Activated gamma-delta T cell treated with anti-CD3 and anti-CD28 coated beads, Interleukin-2, amount 50 U/mL, for 16 hours (primary cell): ENCODE results near the gene SMAD6.

ENCODE experiments used
- DNase-seq: peaks from one replicate; pipeline ENCODE4 v3.0.0-alpha.2; 2020; ENCODE audit warnings: low read depth

SMAD6 gene

DNA sequence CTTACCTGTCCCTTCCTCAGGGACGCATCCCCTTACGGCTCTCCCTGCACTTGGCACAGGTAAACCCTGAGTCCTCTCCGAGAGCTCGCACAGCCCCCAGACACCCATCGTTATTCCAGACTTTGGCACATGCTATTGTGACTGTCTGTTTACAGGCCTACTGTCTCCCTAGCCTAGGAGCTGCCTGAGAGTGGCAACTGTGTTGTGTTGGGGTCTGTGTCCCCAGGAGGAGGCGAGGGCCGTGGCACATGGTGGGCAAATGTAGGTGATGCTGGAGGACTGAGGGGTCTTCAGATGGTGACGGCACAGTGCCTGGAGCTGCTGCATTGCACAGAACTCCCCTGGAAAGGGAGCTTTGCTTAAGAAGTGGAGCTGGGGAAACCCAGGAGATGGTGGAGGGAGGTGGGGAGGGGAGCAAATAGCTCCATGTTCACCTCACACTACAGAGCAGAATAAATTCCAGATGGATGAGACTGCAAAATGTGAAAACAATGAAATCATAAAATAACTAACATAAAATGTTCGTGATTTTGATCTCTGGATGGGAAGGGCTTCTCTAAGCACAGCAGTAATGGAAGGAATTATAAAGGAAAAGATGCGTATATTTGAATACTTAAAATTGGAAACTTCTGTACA lies 96.5 kb downstream of the SMAD6 start:
- DNase-seq = no peak

DNA sequence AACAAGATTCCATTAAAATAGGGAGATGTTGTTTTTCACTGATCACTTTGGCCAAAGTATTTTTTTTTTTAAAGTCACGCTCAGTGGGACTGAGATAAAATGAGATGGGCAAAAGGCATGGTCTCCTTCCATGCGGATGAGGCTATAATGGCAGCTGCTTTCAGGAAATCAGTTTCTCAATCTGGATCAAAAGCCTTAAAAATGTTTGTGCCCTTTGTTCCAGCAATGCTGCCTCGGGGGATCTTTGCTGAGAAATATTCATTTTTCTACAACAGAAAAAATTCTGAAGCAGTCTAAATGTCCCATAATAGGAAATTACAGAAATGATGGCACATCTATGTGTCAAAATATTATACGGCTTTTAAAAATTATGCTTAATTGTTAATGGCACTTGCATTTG lies 97.2 kb downstream of the SMAD6 start:
- DNase-seq = no peak

DNA sequence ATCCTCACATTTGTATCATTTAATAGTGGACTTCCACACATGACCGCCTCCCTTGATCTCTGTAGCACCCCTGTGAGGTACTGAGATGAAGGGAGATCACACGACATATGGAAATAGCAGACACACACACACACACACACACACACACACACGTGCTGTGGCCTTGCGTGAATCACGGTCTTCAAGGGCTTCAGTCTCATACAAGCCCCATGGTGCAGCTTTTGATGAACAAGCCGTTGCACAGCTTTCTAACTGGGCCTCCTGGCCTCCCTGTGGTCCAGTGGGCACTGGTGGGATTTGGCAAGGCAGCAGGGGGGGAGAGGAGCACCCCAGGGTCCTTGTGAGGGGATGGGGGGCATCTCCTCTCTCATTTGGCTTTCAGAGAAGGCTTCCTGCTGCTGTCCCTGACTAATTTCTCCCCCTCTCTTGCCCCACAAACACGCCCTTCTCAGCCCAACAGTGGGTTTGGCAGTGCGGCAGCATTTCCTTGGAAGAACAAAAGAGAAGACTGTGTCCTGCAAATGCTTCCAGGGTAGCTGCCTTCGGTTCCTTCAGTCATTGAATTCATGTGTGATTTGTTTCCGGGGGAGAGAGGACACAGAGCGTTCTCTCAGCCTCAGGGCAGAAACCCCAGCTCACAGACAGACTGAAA lies 98.7 kb downstream of the SMAD6 start:
- no peak for DNase-seq

DNA sequence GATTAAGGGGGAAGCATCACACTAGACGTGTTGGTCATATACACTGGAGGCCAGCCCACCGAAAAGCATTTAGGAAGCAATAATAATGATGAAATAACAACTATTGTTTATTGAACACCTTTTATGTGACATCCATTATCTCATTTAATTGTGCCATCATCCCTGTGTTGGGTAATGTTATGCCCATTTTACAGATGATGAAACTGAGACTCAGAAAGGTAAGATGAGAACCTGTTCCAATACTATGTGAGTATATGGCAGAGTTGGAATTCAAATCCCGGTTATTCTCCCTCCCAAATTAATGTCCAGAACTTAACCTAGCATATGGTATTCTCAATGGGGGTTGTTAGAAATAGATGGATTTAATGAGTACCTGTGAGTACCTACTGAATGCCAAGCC lies 99.2 kb downstream of the SMAD6 start:
- DNase-seq = no peak

DNA sequence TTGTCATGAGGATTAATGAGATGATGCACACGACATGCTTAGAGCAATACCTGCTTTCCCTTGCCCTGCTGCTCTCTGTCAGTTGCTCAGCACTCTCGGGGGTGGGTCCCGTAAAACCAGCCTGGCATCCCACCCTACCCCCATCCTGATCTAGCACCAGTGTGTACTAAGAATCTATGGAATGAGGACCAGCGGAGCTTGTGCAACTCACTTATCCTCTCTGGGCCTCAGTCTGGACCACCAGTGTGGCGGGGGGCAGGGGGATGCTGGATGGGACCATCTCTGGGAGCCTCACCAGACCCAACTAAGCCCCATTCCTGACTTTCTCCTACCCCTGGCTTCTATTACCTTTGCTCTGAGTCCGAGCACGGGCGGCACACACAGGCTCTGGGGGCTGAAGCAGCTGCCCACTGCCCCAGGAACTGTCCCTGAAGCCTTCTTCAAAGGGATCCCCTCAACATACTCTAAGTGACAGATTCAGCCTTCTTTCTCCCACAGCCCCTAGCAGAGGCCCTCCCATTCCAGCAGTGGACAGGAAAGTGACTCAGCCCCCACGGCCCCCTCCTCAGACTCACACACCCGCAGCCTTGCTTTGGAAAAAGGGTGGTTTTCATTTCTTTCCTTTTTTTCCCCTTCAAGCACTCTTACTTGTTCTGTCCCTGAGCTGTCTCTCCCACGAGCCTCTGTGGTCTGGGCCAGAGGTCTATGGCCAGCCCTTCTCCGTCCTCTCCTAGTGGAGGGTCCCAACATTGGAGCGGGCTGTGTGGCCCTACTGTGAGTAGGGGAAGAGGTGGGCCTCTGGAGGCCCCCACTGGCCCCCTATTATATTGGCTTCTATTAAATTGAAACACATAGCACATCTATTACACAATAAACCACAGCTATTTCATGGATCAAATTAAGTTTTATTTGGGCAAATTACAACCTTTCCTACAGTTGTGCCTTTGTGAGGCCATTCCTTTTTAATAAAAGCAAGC lies 100.3 kb downstream of the SMAD6 start:
- DNase-seq = no peak

DNA sequence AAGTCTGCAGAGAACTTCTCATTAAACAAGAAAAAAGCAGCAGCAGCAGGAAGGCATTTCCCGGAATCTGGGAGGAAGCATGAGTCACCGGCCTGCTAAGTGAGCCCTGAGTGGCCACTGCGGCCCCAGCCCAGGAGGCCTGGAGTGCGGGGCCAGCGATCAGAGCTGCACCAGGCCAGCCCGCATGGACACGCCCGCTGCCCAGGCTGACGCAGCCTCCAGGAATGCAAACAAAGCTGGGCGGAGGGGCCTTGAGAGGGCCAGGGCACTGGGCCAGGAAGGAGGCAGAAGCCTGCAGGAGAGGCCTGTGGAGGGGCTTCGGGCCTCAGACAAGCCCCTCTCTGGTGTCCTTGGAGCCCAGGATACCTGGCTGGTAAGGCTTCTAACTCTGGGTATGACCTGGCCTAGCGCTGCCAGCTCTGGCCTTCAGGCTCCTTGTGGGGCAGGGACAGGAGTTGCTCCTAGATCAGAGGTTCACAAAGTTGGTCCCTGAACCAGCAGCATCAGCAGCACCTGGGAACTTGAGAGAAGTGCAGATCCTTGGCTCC lies 101.2 kb downstream of the SMAD6 start:
- no peak for DNase-seq

DNA sequence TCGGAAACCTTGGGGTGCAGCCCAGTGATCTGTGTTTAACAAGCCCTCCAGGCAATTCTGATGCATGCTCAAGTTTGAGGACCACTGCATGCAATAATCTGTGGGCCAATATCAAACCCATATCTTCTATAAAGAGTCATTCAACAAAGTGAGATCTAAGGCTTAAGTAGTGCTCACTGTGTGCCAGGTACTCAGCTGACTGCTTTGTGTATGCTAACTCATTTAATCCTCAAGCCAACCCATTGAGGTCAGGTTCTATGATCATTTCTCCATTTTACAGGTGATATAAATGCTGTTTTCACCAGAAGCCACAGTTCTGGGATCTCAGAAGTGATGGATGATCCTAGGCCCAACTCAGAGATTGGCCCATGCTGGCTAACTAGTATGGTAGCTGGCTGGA lies 101.7 kb downstream of the SMAD6 start:
- no peak for DNase-seq

DNA sequence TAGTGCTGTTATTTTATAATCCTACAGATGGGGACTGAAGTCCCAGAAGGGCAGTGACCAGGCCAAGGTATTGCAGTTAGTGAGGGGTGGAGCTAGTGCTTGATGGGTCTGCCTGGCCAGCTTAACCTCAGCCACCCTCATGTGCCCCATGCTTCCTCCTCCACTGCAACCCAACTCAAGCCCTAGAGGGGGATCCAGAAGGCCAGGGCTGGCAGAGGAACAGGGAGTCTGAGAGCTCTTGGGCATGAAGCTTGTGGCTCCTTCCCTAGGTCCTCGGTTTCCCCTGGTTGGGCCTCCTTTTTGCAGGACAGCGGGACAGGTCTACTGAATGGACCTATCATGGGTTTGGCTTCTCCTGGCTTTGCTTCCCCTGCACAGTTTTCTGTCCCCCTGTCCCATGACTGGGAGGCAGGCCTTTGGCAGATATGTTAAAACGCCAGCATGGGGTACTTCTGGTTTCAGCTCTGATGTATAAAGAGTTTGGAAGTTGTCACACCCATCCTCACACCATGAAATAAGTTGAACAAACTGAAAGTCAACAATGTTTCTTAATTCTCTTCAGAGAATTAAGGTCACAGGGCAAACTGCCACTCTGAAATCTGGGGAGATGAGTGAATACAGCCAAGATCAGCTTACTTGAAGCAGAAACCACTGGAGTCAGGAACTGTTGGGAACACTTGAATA lies 103.3 kb downstream of the SMAD6 start:
- no peak for DNase-seq

DNA sequence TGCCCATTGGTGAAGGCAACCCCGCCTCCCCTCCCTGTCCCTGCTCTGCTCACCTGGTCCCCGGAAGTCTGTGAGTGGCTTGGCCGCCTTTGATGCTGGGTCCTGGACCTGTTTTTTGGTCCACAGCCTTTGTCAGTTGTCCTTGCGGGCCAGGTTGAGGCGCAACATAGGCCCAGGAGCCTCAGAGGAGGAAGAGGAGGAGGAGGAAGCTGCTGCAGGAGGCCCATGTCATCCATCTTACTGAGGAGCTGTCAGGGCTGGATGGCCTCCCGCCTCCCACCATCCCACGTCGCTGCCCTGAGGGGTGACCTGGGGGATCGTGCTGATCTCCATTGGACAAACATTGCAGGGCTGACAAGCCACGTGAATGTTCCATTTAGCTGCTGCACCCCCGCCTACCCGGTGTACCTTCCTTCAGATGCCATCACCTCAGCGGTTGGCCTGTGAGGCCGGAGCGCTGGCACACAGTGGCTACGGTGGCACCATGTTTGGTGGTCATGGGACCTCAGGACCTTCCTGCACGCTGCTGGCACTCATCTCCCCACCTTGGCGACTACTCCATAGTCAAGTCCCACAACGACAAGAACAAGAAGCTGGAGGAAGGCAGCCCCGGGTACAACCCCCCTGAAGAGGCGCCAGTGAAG lies 106.3 kb downstream of the SMAD6 start:
- DNase-seq = no peak

DNA sequence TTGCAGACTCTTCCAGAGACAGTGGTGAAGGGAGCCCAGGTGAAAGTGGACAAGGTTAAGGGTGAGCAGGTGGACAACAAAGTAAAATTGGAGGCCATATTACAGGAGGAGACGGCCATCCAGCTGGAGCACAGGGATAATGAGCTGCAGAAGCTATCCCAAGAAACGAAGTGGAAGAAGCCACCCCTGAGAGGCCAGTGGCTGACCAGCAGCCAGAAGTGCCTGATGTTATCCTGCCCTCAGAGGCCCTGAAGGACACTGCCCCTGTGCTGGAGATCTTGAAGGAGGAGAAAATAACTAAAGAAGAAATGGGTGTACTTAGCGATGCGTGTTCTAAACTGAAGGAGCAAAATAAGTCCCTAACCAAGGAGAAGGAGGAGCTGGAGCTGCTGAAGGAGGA lies 107.6 kb downstream of the SMAD6 start:
- DNase-seq = no peak

DNA sequence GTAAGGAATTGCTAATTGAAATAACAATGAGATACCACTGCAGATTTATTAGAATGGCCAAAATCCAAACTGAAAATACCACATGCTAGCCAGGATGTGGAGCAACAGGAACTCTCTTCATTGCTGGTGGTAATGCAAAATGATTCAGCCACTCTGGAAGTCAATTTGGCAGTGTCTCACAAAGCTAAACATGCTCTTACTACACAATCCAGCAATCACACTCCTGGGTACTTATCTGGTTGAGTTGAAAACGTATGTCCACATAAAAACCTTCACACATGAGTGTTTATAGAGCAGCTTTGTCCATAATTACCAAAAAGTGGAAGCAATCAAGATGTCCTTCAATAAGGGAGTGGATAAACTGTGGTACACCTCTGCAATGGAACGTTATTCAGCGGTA lies 113.3 kb downstream of the SMAD6 start:
- DNase-seq = no peak

DNA sequence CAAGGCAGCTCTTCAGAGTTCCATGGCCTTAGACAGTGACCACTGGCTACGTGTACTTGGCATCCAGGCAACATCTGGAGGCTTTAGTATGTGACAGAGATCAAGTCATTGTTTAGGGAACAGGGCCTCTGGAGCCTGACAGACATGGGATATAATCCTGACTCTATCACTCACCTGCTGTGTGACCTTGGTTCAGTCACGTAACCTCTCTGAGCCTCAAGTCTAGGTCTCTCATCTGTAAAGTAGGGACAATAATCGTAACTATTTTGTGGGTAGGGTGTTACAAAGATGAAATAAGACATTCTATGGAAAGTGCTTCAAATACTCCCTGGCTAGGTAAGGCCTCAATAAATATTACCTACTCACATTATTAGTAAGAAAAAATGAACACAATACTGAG lies 114.2 kb downstream of the SMAD6 start:
- no peak for DNase-seq

DNA sequence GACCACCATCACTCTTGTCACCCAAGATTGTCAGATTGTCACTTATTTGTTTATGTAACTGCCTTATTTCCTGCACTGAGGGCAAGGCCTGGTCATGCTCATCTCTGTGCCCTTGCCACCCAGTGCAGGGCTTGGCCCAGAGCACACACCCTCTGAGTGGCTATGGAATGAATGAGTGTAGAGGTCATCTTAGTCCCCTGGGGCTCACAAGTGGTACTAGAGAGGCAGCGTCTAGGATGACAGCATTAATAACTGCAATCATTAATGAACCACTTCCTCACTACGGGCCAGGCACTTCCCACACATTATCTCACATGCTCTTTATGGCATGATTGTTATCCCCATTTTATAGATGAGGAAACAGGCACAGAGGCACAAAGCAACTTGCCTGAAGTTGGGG lies 117.0 kb downstream of the SMAD6 start:
- no peak for DNase-seq

DNA sequence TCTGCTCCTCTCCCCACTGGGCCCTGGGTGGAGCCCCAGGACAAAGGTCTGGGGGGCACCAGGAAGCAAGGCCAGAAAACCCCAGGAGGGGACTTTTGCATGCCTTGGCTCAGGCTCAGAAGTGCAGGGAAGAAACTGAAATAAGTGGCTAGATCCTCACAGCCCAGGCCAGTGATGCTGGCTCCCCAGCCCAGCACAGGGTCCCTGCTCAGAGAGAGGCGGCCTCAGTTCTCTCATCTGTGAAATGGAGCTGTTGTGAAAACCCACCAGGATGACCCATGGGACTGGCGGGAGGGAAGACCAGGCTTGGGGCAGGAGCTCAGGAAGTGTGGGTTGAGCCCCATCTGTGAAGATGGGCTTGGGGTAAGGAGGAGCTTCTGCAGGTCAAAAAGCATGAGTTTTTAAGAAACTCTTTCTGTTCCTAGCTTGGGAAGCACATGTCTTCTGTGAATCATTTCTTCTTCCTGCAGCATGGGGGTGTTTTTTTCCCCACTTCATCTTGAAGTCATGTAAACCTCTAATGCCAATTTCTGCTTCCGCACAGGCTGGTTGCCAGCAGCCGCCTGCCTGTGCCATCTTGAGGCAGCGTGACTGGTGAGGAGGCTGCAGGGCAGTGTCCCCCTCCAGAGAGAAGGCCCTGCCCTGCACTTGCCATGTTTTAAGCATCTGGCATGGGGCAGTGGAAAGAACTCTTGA lies 118.6 kb downstream of the SMAD6 start:
- no peak for DNase-seq

DNA sequence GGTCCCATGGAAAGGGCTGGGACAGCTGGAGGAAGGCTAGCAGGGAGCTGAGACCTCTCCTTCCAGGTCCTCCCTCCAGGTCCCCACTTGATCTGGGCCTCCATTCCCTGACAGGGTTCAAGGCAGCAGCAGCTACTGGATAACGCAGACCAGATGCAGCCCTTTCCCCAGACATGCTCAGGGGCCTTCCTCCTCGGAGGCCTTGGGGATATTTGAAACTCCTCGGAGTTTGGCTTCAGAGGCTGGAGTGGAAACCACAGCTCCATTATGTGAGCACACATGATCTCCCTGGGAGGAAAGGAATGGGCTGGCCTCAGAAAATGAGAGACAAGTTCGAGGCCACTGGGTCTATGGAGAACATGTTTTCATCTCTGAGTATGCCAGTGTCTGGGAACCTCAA lies 119.3 kb downstream of the SMAD6 start:
- no peak for DNase-seq

DNA sequence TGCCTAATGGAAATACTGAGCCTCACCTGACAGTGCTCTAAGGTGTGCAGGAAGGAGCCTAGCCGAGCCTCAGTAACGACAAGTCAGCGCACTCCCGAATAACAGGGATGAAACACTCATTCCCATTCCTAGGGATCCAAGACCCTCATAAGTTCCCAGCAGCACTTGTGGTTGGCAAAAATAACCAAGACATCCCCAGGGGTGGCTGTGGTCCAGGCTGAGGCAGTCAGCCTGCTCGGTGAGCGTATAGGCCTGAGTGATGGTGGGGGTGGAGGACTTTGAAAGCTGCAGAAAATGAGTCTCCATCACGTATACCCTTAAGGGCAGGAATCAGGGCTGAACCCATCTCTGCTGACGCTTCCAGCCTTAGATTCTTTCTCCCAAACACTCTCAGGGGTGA lies 120.1 kb downstream of the SMAD6 start:
- DNase-seq = no peak

DNA sequence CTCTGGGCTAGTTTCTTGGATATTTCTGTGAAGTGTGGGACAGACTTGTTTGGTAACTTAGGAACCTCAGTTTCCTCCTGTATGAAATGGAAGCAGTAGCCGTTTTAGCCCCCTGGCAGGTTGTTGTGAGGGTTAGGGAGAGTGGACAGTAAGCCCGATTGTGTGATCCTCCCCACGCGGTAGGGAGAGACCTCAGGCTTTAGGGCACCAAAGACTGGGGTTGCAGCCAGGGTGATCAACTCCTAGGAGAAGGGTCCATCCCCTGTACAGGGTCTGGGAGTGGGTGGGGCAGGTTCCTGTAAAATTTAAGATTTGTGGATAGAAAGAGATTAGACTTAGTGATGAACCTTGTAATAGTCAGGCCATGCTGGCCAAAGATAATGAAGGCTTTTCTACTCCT lies 120.5 kb downstream of the SMAD6 start:
- DNase-seq = no peak

DNA sequence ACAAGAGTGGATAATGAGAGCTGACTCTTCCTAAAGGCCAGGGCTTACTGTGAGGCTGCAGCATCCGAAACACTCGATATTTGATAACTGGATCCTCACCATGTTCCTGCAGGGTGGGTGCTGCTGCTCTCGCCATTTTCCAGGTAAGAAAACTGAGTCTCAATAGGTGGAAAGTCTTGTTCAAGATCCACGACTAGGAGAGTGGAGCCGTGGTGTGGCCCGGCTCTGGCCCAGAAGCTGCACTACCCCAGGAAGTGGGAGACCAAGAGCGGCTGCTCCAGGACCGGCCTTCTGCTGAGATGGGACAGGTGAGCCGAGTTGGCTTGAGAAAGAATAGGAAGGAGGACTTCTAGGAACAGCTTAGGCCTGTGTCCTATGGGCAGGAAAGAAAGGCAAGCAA lies 121.6 kb downstream of the SMAD6 start:
- no peak for DNase-seq

DNA sequence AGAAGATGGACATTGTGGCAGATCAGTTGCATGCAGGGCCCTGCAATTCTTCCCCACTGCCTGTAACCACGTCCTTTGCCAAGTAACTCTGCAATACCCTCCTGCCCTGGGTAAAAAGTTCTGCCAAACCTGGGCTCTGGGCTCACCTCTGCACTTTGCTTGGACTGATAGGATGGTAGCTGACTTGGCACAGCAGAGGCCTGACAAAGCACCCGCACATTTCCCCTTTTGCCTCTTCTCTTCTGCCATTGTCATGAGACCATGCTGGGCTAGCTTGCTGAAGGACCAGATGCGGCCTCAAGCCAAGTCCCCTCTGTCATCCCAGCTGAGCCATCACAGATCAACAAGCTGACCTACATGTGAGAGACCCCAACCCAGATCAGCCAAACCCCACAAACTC lies 122.4 kb downstream of the SMAD6 start:
- DNase-seq = no peak

DNA sequence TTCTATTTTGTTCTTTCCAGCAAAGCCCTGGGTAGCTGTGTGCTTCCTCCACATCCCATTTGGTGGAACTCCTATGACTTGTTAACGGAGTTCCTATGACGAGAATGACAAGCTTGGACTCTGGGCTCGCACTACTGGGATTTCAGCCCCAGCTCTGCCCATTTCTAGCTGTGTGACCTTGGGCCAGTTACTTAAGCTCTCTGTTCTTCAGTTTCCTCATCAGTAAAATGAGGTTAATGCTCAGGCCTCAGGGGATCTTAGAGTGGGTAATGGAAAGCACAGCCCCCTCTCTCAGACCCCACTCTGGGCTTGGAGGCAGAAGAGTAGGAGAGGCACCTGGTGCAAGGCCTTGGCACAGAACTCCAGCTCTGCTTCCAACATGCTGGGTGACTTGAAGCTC lies 123.1 kb downstream of the SMAD6 start:
- no peak for DNase-seq

DNA sequence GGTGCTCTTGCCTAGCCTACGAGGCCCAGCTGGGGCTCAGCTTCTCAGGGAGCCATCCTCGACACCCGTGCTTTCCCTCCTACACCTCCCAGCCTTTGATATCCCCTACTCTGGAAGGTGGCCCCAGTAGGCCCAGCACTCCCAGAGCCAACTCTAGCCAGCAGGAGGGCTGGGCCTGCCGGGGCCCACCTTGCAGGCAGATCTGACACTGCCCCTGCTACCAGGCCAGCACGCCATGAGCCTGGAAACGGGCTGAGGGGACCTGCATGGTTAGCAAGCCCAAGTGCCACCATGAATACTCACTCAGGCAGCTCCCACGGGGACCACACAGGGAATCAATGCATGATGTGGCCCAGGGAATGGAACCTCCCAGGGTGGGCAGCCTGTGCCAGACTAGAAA lies 123.7 kb downstream of the SMAD6 start:
- DNase-seq = no peak
